GM12873 (cell line): ENCODE data around the gene TBC1D9.

Source experiments
- TF ChIP-seq, protein P1 (sequence below): IDR thresholded peaks from 2 replicates; pipeline ENCODE4 v1.5.1; 2012; ENCODE audit warnings: low read depth, mild to moderate bottlenecking, moderate library complexity, low read length, control low read depth; ENCODE audit not compliant: insufficient read depth; ENCODE audit errors: missing control alignments

Gene TBC1D9

GRCh38 chr4:140654495-140654814 is 101.7 kb downstream of the TBC1D9 start:
- TF ChIP-seq, protein P1, sequence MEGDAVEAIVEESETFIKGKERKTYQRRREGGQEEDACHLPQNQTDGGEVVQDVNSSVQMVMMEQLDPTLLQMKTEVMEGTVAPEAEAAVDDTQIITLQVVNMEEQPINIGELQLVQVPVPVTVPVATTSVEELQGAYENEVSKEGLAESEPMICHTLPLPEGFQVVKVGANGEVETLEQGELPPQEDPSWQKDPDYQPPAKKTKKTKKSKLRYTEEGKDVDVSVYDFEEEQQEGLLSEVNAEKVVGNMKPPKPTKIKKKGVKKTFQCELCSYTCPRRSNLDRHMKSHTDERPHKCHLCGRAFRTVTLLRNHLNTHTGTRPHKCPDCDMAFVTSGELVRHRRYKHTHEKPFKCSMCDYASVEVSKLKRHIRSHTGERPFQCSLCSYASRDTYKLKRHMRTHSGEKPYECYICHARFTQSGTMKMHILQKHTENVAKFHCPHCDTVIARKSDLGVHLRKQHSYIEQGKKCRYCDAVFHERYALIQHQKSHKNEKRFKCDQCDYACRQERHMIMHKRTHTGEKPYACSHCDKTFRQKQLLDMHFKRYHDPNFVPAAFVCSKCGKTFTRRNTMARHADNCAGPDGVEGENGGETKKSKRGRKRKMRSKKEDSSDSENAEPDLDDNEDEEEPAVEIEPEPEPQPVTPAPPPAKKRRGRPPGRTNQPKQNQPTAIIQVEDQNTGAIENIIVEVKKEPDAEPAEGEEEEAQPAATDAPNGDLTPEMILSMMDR: no peak

DNA sequence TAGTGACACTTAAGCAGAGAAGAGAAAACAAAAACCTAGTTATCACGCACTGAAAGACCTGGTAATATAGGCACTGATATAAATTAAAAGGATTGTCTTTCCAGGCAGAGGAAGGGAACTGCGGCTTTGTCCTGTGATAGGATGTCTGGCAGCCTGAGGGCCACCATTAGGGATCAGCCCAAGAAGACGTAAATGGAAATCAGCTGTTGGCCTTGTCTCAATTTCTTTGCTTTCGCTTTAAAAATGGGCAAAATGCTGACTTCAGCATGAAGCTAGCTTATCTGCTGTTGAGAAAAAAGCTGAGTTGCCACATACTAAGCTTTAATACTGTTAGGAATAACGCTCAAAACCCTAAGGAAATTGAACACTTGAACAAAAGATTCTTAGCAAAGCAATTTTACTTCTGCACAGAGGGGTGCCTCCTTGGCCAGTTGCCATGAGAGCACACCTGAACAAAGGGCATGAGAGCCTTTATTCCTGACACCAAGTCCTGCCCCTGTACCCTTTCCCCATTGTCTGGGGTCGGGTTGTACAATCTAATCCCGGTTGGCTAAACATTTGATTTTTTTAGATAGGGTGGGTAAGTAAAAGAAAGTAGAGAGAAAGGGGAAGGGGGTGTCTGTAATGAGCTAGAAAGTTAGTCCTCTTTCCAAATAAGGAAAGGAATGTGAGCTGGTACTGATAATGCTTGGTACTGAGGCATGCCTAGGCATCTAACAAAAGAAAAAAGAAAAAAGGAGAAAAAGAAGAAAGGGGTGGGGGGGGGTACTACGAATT is 102.3 kb downstream of the TBC1D9 start:
- TF ChIP-seq, protein P1: no peak

- TF ChIP-seq, protein P1: no peak
Measured at GRCh38 chr4:140652601-140653000, 103.6 kb downstream of the TBC1D9 start.

DNA sequence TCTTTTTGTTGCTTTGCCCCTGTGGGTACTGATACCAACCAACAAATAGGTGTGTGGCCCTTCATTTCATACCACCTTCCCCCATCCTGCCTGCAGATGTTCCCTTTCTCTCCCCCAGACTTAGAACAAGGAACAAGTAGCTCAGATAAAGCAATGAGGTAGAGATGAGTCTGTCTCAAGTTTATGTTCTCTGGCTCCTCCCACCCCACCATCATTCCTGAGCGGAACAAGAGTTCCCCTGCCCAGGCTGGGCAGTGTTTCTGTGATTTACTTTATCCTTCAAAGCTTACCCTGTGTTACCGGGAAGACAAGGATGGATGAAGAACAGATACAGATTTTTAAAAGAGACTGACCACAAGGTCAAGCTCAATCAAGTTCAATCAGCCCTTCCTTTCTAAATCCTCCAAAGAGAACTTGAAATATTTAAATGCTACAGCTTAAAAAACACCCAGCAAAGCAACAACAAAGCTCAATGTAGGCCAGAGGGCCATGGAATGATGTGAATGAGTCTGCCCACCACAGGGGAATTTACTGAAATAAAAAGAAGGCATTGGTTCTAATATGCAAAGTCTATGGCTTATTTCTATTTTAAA is 107.4 kb downstream of the TBC1D9 start:
- TF ChIP-seq, protein P1: no peak

GRCh38 chr4:140645614-140646412 is 110.4 kb downstream of the TBC1D9 start:
- TF ChIP-seq, protein P1: no peak

GRCh38 chr4:140645196-140645595 is 111.0 kb downstream of the TBC1D9 start:
- TF ChIP-seq, protein P1: no peak
